HT-29 (cell line): ENCODE data around the gene DIAPH2. TPM values are rescaled to one million over a fixed set of nuclear protein-coding genes. Genes with fewer than 3 reads are reported as not detected.
A peak's percentile ranks its signal among the peaks of the same experiment; 100 is the strongest.
"Not testable (repeated sequence)": the region's sequence is repeated elsewhere in the genome, so short reads cannot be mapped to it uniquely, and the experiment has no call there.

ENCODE experiments used
- DNase-seq: peaks from one replicate; pipeline ENCODE4 v3.0.0-alpha.2; 2015; ENCODE audit warnings: low spot score
- total RNA-seq: library from RNA; depleted of rRNA; stranded (reverse); fragments of >200 nt; shearing (Covaris generic); gene quantifications from 2 replicates; pipeline ENCODE4 v1.2.3, GENCODE V29; 2014; rRNA removed

Gene DIAPH2
- total RNA-seq, result 8.0 and 8.8 TPM in 2 replicates

GRCh38 chrX:96684339-96685209 is at the start of gene DIAPH2:
Gene DIAPH2, plus strand, starts transcription at chrX:96684842.
- DNase-seq, result peak; percentile 90

DNA sequence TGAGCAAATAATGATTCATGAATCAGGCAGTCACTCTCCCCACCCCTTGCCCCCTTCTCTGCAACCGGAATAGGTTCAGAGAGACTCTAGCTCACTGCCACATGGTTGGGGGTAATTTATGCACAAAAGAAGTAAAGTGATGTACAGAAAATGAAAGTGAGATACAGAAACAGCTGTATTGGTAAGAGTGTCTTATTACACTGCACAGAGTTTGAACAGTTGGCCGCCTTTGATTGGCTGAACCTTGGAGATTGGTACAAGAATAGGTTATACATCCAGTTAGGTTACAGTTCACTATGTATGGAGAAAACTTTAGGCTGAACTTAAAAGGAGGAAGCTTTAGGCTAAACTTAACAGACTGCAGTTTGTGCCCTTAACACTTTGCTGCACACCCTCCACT is 34.6 kb upstream of the DIAPH2 start:
- no peak for DNase-seq

GRCh38 chrX:96655947-96656623 is 28.6 kb upstream of the DIAPH2 start:
- no peak for DNase-seq

DNA sequence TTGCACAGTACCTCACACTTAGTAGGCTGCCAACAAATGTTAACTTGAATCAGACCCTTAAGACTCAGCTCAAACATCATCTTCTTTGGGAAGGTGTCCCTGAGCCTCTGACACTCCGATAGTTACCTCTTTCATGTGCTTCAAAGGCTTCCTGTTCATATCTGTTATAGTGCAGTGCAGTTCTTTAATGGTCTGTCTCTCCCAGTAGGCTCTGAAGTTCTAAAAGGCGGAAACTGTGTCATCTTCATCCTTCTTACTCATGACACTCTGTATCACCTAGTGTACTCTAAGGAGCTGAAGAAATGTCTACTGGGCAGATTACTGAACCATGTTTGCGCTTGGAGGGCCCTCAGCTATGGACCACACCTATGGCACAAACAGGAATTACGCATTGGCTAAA is 2.1 kb upstream of the DIAPH2 start:
- DNase-seq, result no peak

DNA sequence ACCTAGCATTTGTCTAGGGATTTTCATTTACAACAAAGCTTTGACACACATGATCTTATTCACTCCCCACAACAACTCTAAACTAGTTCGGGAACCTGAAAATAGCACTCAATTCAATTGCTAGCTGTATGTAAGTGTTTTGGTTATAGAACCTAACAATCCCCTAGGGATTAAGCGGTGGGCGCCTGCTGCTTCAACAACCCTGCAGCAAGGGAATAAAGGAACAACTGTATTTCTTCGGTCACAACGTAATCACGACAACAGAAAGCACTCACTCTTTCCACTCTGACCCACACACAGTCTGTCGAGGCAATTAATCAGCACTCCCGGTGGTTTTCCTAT is 674 bp upstream of the DIAPH2 start:
- no peak for DNase-seq

- peak; percentile 70 for DNase-seq
Measured at GRCh38 chrX:96685210-96686099, 813 bp downstream of the DIAPH2 start.

DNA sequence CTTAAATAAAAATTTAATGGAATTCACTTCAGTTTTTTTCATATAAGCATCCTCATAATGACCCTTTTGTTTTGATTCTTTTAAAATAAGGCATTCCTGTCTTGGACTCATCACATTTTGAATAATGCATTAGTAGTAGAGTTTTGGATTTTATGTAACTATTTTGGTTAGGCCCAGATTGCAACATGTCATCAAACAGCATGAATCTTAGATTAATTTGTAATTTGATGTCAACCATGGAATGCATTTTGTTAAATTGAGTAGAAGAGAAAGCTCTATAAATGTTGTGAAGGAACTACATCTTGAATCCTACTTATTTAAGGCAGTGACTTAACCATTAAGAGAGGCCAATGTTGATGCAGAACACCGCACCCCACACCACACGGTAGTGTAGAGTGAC is 3.1 kb downstream of the DIAPH2 start:
- DNase-seq, result no peak

DNA sequence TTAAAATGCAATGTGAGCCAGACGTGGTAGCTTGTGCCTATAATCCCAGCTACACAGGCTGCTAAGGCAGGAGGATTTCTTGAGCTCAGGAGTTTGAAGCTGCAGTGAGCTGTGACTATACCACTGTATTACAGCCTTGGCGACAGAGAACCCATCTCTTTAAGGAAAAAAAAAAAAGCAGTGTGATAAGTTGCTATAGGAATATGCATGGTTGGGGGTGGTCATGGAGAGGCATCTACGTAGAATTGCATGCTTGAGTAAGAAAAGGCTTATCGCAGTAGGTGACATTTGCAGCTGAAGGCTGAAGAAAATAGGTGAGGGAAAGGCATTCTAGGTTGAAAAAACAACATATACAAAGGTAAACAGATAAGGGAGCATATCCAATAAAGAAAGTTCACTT is 4.1 kb downstream of the DIAPH2 start:
- no peak for DNase-seq

DNA sequence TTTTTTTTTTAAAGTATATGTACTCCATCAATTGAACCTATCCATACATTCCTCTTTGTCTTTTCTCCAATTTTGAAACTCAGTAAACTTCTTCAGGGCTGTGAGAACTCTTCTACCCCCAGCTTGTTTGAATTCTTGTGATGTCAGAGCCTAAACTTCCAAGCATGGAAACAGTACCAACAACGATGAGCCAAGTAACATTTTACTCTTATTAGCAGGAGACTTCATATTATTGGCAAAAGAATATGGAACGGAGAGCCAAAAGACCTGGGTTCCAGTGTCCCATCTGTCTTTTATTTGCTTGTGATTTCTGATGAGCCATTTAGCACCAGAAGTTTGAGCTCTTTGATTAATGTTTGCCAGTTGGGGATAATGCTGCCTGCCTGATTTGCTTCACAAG is 5.3 kb downstream of the DIAPH2 start:
- DNase-seq, result no peak

- no peak for DNase-seq
Measured at GRCh38 chrX:96692454-96692853, 7.8 kb downstream of the DIAPH2 start.

- no peak for DNase-seq
Measured at GRCh38 chrX:96692890-96693289, 8.2 kb downstream of the DIAPH2 start.

GRCh38 chrX:96693407-96693806 is 8.8 kb downstream of the DIAPH2 start:
- DNase-seq, result no peak

DNA sequence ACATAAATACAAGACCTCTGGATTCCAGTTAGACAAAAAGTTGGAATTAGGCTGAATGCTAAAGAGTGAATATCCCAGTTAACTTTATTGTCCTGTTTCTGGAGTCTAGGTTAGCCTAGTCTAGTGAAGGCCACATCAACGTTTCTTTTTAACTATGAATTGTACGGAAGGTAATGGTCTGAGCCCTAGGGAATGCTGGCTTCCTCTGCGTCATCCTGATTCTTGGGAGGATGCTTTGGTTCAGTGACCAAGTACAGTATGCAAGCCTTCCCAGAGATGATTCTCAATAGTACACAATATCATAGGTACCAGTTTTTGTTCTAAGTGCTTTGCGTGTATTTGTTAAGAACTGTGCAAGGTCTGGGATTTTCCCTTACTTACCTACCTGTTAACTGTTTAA is 11.8 kb downstream of the DIAPH2 start:
- DNase-seq, result no peak

DNA sequence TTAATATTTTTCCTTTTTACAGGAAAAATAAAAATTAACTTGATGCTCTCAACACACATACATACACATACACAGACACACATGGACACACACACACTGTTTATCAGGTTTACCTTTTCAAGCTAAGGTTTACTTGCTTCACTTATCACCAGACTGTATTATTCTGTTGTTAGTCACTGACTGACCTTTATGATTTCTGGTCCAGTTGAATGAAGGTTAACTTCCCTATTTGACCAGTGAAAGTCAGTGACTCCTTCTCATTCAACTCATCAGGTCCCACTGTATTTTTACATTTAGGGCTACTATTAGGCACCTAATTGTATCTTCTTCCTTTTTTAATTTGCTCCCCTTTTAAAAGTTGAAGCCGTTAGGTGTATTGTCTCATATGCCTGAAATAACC is 16.0 kb downstream of the DIAPH2 start:
- DNase-seq, result no peak

GRCh38 chrX:96703379-96703778 is 18.7 kb downstream of the DIAPH2 start:
- no peak for DNase-seq

DNA sequence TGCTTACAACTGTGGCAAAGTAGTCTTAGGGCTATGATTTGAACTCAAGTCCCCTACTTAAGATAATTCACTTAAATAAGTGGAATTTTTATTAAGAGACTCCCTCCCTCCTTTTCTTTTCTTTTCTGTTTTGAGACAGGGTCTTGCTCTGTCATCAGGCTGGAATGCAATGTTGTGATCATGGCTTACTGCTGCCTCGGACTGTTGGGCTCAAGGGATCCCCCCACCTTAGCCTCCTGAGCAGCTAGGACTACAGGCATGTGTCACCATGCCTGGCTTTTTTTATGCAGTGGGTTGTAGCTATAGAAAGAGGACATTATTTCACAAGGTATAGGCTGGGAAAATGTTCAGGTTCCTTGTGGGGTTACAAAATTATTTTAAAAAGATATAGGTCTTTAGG is 19.2 kb downstream of the DIAPH2 start:
- no peak for DNase-seq

GRCh38 chrX:96704629-96705028 is 20.0 kb downstream of the DIAPH2 start:
- DNase-seq, result no peak

GRCh38 chrX:96705905-96706304 is 21.3 kb downstream of the DIAPH2 start:
- DNase-seq, result no peak

DNA sequence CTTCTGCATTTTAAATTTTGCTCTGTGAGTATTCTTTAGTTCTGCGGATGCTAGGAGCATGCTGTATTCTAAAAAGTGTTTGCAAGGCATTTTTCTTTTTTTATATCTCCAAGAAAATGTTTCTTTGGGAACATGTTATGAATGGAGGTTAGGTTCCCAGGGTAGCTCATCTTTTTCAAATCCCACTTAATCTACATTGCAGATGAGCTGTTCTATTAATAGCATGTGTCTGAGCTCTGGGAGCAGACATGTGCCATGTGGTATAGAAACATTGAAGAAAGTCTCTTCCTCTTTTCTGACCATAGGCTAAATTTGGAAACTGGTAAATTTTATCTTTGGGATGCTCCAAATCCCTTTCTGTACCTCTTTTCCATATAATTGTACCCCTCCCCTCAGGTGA is 23.2 kb downstream of the DIAPH2 start:
- DNase-seq, result no peak

DNA sequence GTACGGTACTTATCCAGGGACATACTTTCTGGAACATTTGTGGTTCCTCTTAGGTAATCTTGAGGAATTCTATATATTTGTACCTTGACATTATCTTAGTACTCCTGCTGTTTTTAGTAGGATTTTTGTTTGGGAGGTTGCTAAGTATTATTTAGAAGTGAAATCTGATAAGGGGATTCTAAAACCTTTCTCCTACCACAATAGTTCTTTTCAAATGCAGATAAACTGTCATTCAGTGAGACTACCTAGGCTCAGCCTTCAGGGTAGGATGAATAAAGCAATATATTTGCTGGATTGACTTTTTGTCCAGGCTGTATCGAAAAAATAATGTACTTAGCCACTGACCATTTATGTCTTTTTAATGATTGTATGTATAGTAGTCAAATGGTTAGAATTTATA is 25.4 kb downstream of the DIAPH2 start:
- DNase-seq, result no peak

DNA sequence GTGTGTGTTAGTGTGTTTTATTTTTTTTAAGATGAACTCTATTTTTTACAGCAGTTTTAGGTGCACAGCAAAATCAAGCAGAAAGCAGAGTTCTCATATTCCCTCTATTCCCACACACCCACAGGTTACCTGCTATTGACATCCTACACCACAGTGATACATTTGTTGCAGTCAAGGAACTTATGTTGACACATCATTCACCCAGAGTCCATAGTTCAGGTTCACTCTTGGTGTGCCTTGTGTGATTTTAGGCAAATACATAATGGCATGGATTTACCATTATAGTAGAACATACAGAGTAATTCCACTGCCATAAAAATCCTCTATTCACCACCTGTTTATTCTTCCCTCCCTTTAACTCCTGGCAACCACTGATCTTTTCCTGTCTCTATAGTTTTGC is 28.7 kb downstream of the DIAPH2 start:
- peak; percentile 41 for DNase-seq

- DNase-seq, result not testable (repeated sequence)
Measured at GRCh38 chrX:96714393-96714792, 29.8 kb downstream of the DIAPH2 start.
